ENCODE data around the gene IL17D.

Gene IL17D

GRCh38 chr13:20682061-20682460 lies 21.4 kb upstream of the IL17D start:
- TF ChIP-seq ZFX (IDR thresholded peaks at IDR 0.05; ENCODE audit: borderline replicate concordance) (no peak), CTCF (IDR thresholded peaks at IDR 0.05) (no peak)
- no peak overlapping the region for H3K27ac ChIP-seq

GRCh38 chr13:20684041-20684440 lies 19.5 kb upstream of the IL17D start:
- TF ChIP-seq CTCF (IDR thresholded peaks at IDR 0.05) = no peak
- no peak for TF ChIP-seq ZFX (IDR thresholded peaks at IDR 0.05; ENCODE audit: borderline replicate concordance)
- no peak overlapping the region for H3K27ac ChIP-seq

- TF ChIP-seq CTCF (IDR thresholded peaks at IDR 0.05) (no peak), ZFX (IDR thresholded peaks at IDR 0.05; ENCODE audit: borderline replicate concordance) (no peak)
- H3K27ac ChIP-seq = no peak overlapping the region
Observed at GRCh38 chr13:20684546-20684945, 19.0 kb upstream of the IL17D start.

GRCh38 chr13:20685092-20685491 lies 18.4 kb upstream of the IL17D start:
- TF ChIP-seq CTCF (IDR thresholded peaks at IDR 0.05) (no peak), ZFX (IDR thresholded peaks at IDR 0.05; ENCODE audit: borderline replicate concordance) (no peak)
- H3K27ac ChIP-seq = no peak overlapping the region

- no peak overlapping the region for H3K27ac ChIP-seq
Observed at GRCh38 chr13:20686167-20686566, 17.3 kb upstream of the IL17D start.

GRCh38 chr13:20686863-20687579 lies 16.5 kb upstream of the IL17D start:
- H3K27ac ChIP-seq = no peak overlapping the region

More at GRCh38 chr13:20686167-20686566, 17.3 kb upstream of the IL17D start:
- TF ChIP-seq CTCF (IDR thresholded peaks at IDR 0.05) = no peak
- no peak for TF ChIP-seq ZFX (IDR thresholded peaks at IDR 0.05; ENCODE audit: borderline replicate concordance)

GRCh38 chr13:20689291-20689690 lies 14.2 kb upstream of the IL17D start:
- no peak for TF ChIP-seq CTCF (IDR thresholded peaks at IDR 0.05)
- TF ChIP-seq ZFX (IDR thresholded peaks at IDR 0.05; ENCODE audit: borderline replicate concordance) = no peak

More at GRCh38 chr13:20686863-20687579, 16.5 kb upstream of the IL17D start:
- no peak for TF ChIP-seq ZFX (IDR thresholded peaks at IDR 0.05; ENCODE audit: borderline replicate concordance)

GRCh38 chr13:20691616-20692015 lies 11.9 kb upstream of the IL17D start:
- no peak overlapping the region for H3K27ac ChIP-seq
- TF ChIP-seq ZFX (IDR thresholded peaks at IDR 0.05; ENCODE audit: borderline replicate concordance) (no peak), CTCF (IDR thresholded peaks at IDR 0.05) (no peak)

More at GRCh38 chr13:20689291-20689690, 14.2 kb upstream of the IL17D start:
- no peak overlapping the region for H3K27ac ChIP-seq

Data from 22Rv1 (cell line).